Hematopoietic multipotent progenitor cell treated with erythropoietin and hydrocortisone succinate and interleukin-3 and kit ligand, for 6 days (in vitro differentiated cells): ENCODE measurements around the gene PPP2R5D.

Source experiments
- DNase-seq: peaks from one replicate; pipeline ENCODE4 v3.0.0-alpha.2; 2015

The PPP2R5D gene

GRCh38 chr6:43060034-43060754 lies 75.8 kb downstream of the PPP2R5D start:
- peak; percentile 17 for DNase-seq

GRCh38 chr6:43060755-43061633 lies 76.6 kb downstream of the PPP2R5D start:
- DNase-seq: no peak

- DNase-seq: no peak
Measured at GRCh38 chr6:43061861-43062260, 77.5 kb downstream of the PPP2R5D start.
